ENCODE measurements around the gene SLC17A4.

GRCh38 chr6:25715794-25716193 is 38.7 kb upstream of the SLC17A4 start:
- TF ChIP-seq POLR2A (IDR thresholded peaks at IDR 0.05), result no peak
- TF ChIP-seq, protein P1, sequence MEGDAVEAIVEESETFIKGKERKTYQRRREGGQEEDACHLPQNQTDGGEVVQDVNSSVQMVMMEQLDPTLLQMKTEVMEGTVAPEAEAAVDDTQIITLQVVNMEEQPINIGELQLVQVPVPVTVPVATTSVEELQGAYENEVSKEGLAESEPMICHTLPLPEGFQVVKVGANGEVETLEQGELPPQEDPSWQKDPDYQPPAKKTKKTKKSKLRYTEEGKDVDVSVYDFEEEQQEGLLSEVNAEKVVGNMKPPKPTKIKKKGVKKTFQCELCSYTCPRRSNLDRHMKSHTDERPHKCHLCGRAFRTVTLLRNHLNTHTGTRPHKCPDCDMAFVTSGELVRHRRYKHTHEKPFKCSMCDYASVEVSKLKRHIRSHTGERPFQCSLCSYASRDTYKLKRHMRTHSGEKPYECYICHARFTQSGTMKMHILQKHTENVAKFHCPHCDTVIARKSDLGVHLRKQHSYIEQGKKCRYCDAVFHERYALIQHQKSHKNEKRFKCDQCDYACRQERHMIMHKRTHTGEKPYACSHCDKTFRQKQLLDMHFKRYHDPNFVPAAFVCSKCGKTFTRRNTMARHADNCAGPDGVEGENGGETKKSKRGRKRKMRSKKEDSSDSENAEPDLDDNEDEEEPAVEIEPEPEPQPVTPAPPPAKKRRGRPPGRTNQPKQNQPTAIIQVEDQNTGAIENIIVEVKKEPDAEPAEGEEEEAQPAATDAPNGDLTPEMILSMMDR (IDR thresholded peaks at IDR 0.05), result no peak

All from ovary (tissue), 3 donors.